Upper lobe of left lung (tissue), 4 donors: ENCODE results near the gene RGS16.

Experiments used
- CTCF ChIP-seq, 6 experiments: fragments of 450-650 bp in 4 of 6; fragments of 200-600 bp in 2 of 6; sonication (generic) in 2 of 6; IDR thresholded peaks; one replicate each; pipeline ENCODE4 v1.5.1; 2016 to 2019; ENCODE audit warnings: antibody characterized with exemption in 6 of 6
- POLR2A ChIP-seq, 4 donors: fragments of 450-650 bp; IDR thresholded peaks; one replicate each; pipeline ENCODE4 v1.5.1; 2016 to 2017; ENCODE audit warnings: antibody characterized with exemption in 4 of 4, mild to moderate bottlenecking in 2 of 4

DNA sequence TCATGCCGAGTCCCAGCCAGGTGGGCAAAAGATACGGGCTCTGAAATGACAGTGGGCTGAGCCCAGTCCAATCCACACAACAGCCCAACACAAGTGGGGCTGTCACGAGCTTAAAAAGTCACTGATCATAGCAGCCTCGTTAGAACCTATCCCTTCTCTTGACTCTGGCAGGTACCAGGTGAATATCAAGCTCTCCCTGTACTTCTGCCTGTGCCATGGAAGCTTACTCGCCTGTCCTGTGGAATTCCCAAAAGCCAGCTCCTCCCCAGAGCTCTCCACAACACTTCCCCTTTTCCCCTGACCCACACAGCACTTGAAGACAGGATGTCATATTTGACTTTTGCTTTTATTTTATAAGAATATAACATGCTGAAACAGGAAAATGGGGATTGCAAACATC, 5.9 kb downstream of the RGS16 start:
- TF ChIP-seq CTCF (IDR thresholded peaks at IDR 0.05) (no peak), POLR2A (IDR thresholded peaks at IDR 0.05) (no peak)
